Spleen (tissue), 7 donors: ENCODE measurements around the gene MFAP3L.

Experiments used
- CTCF ChIP-seq, 11 experiments: fragments of 200-600 bp in 7 of 11; fragments of 450-650 bp in 4 of 11; sonication (generic) in 4 of 11; IDR thresholded peaks in 8 of 11; conservative IDR thresholded peaks in 3 of 11; 1 replicate in 7 of 11; 2 replicates in 4 of 11; pipeline versions ENCODE4 v1.4.0 to v1.8.0; 2016 to 2021; ENCODE audit warnings: antibody characterized with exemption in 11 of 11, inconsistent platforms in 4 of 11, mild to moderate bottlenecking in 1 of 11
- POLR2A ChIP-seq, 3 donors: fragments of 450-650 bp; IDR thresholded peaks; one replicate each; pipeline ENCODE4 v1.5.1; 2017; ENCODE audit warnings: antibody characterized with exemption in 3 of 3, mild to moderate bottlenecking in 1 of 3
- POLR2AphosphoS5 ChIP-seq, 3 donors: sonication (generic); formaldehyde crosslinking; IDR thresholded peaks; one replicate each; pipeline ENCODE4 v1.5.1; 2017; ENCODE audit warnings: antibody characterized with exemption in 3 of 3
- donor health status: DM: no; HTN: no; CAD: no; lungs with moderate emphysema.
- donor health status: DM: no; HTN: no; CAD: no.
- donor health status: DM: no; HTN: no; CAD: no.

GRCh38 chr4:170008801-170009200 is 17.4 kb downstream of the MFAP3L start:
- TF ChIP-seq CTCF (IDR thresholded peaks at IDR 0.05 in 8 of 11, conservative IDR thresholded peaks at IDR 0.05 in 3 of 11) (no peak), POLR2A (IDR thresholded peaks at IDR 0.05) (no peak), POLR2AphosphoS5 (IDR thresholded peaks at IDR 0.05) (no peak)
